Prostate gland (tissue), 2 donors: Measurements from ENCODE around the gene PALLD.

ENCODE experiments used
- POLR2AphosphoS5 ChIP-seq: sonication (generic); formaldehyde crosslinking; IDR thresholded peaks from one replicate; pipeline ENCODE4 v1.6.1; 2017; ENCODE audit warnings: antibody characterized with exemption
- TF ChIP-seq, protein P1 (sequence below), 4 experiments: fragments of 200-600 bp in 2 of 4; fragments of 450-650 bp in 2 of 4; sonication (generic) in 2 of 4; IDR thresholded peaks; 1 replicate in 3 of 4; 2 replicates in 1 of 4; pipeline ENCODE4 v1.5.1; 2016 to 2019; ENCODE audit warnings: antibody characterized with exemption in 4 of 4, mild to moderate bottlenecking in 2 of 4, moderate library complexity in 2 of 4

DNA sequence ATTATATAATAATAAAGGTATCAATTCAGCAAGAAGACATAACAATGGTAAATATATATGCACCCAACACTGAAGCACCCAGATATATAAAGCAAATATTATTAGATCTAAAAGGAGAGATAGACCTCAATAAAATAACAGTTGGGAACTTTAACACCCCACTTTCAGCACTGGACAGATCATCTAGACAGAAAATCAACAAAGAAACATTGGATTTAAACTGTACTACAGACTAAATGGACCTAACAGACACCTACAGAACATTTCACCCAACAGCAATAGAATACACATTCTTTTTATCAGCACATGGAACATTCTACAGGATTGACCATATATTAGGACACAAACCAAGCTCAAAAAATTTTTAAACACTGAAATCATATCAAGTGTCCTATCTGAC lies 436.6 kb downstream of the PALLD start:
- TF ChIP-seq, protein P1, sequence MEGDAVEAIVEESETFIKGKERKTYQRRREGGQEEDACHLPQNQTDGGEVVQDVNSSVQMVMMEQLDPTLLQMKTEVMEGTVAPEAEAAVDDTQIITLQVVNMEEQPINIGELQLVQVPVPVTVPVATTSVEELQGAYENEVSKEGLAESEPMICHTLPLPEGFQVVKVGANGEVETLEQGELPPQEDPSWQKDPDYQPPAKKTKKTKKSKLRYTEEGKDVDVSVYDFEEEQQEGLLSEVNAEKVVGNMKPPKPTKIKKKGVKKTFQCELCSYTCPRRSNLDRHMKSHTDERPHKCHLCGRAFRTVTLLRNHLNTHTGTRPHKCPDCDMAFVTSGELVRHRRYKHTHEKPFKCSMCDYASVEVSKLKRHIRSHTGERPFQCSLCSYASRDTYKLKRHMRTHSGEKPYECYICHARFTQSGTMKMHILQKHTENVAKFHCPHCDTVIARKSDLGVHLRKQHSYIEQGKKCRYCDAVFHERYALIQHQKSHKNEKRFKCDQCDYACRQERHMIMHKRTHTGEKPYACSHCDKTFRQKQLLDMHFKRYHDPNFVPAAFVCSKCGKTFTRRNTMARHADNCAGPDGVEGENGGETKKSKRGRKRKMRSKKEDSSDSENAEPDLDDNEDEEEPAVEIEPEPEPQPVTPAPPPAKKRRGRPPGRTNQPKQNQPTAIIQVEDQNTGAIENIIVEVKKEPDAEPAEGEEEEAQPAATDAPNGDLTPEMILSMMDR (IDR thresholded peaks at IDR 0.05): no peak
- no peak for TF ChIP-seq POLR2AphosphoS5
